HepG2 (cell line): Measurements from ENCODE around the gene CUL1. TPM values are rescaled to one million over a fixed set of nuclear protein-coding genes. Genes with fewer than 3 reads are reported as not detected.
A peak's percentile ranks its signal among the peaks of the same experiment; 100 is the strongest.

Source experiments
- FOXJ3 ChIP-seq: sonication (generic); formaldehyde crosslinking; IDR thresholded peaks from 2 replicates; pipeline ENCODE4 v1.4.0; 2020; ENCODE audit warnings: missing genetic modification reagents, mild to moderate bottlenecking, borderline replicate concordance
- FOXO1 ChIP-seq: sonication (generic); formaldehyde crosslinking; IDR thresholded peaks from 2 replicates; pipeline ENCODE4 v1.4.0; 2020; ENCODE audit warnings: missing genetic modification reagents
- GZF1 ChIP-seq: sonication (generic); formaldehyde crosslinking; IDR thresholded peaks from 2 replicates; pipeline ENCODE4 v1.5.1; 2020; ENCODE audit warnings: mild to moderate bottlenecking, missing genetic modification reagents
- MTA1 ChIP-seq: sonication (generic); formaldehyde crosslinking; IDR thresholded peaks from 2 replicates; pipeline ENCODE4 v1.4.0; 2020; ENCODE audit warnings: missing genetic modification reagents, mild to moderate bottlenecking, borderline replicate concordance
- MXD4 ChIP-seq: IDR thresholded peaks from 2 replicates; pipeline ENCODE4 v1.6.1; 2016; ENCODE audit warnings: mild to moderate bottlenecking, missing biosample characterization, missing genetic modification reagents
- NFYB ChIP-seq: sonication (generic); formaldehyde crosslinking; IDR thresholded peaks from 2 replicates; pipeline ENCODE4 v1.4.0; 2020; ENCODE audit warnings: missing genetic modification reagents
- RFX3 ChIP-seq: IDR thresholded peaks from 2 replicates; pipeline ENCODE4 v1.6.1; 2016; ENCODE audit warnings: missing biosample characterization, missing genetic modification reagents
- SCMH1 ChIP-seq: sonication (generic); formaldehyde crosslinking; IDR thresholded peaks from 2 replicates; pipeline ENCODE4 v1.9.0; 2021; ENCODE audit warnings: missing genetic modification reagents, mild to moderate bottlenecking, borderline replicate concordance
- TBP ChIP-seq: sonication (generic); formaldehyde crosslinking; IDR thresholded peaks from 2 replicates; pipeline ENCODE4 v1.5.0; 2020; ENCODE audit warnings: missing genetic modification reagents
- ZNF891 ChIP-seq: sonication (generic); formaldehyde crosslinking; IDR thresholded peaks from 2 replicates; pipeline ENCODE4 v1.5.0; 2020; ENCODE audit warnings: mild to moderate bottlenecking, missing genetic modification reagents
- ZSCAN20 ChIP-seq: sonication (generic); formaldehyde crosslinking; IDR thresholded peaks from 2 replicates; pipeline ENCODE4 v1.4.0; 2020; ENCODE audit warnings: missing genetic modification reagents, mild to moderate bottlenecking, borderline replicate concordance
- polyA plus RNA-seq, 8 experiments: library from polyadenylated mRNA; depleted of rRNA in 3 of 8; stranded (reverse) in 7 of 8; unstranded in 1 of 8; fragments of >200 nt; fragmentation: Illumina TruSeq in 4 of 8; extraction: Trizol in 4 of 8; gene quantifications; 2 replicates each; pipeline versions ENCODE4 v1.2.1 to v1.2.3, GENCODE V29; 2011 to 2016; ENCODE audit warnings: low read depth in 4 of 8, missing spikeins in 1 of 8, mixed read lengths in 1 of 8; ENCODE audit not compliant: insufficient read depth in 1 of 8
- total RNA-seq, 5 experiments: library from RNA; depleted of rRNA; stranded (reverse); fragments of >200 nt; fragmentation: Illumina TruSeq; extraction: Trizol; gene quantifications; 2 replicates each; pipeline ENCODE4 v1.2.3, GENCODE V29; 2016; ENCODE audit warnings: low read depth in 1 of 5
- TF ChIP-seq, protein P1 (sequence below): IDR thresholded peaks from 2 replicates; pipeline ENCODE4 v1.4.0; 2020; ENCODE audit warnings: mild to moderate bottlenecking, missing genetic modification reagents
- TF ChIP-seq, protein P2 (sequence below): sonication (generic); formaldehyde crosslinking; IDR thresholded peaks from 2 replicates; pipeline ENCODE4 v1.8.1; 2023; ENCODE audit warnings: missing genetic modification reagents, mild to moderate bottlenecking, borderline replicate concordance
- TF ChIP-seq, protein P3 (sequence below): sonication (generic); formaldehyde crosslinking; IDR thresholded peaks from 2 replicates; pipeline ENCODE4 v1.9.0; 2021; ENCODE audit warnings: missing genetic modification reagents, borderline replicate concordance
- TF ChIP-seq, protein P4 (sequence below): sonication (generic); formaldehyde crosslinking; conservative IDR thresholded peaks from 2 replicates; pipeline ENCODE4 v1.8.0; 2022; ENCODE audit warnings: missing genetic modification reagents
- TF ChIP-seq, protein P5 (sequence below): IDR thresholded peaks from 2 replicates; pipeline ENCODE4 v1.6.1; 2016; ENCODE audit warnings: missing compliant biosample characterization, missing genetic modification reagents, borderline replicate concordance

Gene CUL1
- total and polyA plus RNA-seq, 2 of the 13 experiments (the other 11 are each of a cell fraction or from before 2014, with no cell fraction given), result 30.1 to 45.9 TPM

DNA sequence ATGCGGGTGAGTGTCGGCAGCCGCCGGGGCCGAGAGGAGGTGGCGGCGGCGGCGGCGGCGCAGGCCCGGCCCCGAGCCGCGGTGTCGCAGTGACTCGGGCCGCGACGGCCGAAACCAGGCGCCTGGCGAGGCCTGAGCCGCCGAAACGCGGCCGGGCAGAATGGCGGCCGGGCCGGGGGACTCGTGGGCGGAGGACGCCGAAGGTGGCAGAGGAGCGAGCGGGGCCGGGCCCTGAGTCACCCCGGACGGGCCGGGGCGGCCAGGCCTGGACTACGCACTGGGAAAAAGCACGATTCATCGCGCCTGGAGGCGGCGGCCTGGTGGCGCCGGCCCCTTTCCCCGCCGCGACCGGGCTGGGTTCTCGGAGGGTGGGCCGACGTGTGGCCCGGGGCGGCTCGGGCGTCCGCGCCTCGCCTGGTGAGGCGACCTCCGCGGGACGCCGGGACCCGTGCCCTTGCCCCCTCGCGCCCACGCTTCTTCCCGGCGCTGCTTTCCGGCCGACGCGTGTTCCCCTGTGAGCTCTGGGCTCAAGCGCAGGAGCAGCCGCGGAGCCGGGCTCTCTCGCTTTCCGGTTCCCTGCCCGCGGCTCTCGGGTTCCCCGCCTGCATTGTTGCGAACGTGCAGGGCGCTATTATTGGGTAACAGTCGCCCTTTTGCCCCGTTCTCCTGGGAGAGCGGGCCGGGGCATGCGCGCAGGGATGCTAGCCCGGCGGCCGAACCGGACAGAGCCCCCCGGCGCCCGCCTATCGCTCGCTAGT, 500 bp downstream of the CUL1 start (continued):
- TF ChIP-seq, protein P1, sequence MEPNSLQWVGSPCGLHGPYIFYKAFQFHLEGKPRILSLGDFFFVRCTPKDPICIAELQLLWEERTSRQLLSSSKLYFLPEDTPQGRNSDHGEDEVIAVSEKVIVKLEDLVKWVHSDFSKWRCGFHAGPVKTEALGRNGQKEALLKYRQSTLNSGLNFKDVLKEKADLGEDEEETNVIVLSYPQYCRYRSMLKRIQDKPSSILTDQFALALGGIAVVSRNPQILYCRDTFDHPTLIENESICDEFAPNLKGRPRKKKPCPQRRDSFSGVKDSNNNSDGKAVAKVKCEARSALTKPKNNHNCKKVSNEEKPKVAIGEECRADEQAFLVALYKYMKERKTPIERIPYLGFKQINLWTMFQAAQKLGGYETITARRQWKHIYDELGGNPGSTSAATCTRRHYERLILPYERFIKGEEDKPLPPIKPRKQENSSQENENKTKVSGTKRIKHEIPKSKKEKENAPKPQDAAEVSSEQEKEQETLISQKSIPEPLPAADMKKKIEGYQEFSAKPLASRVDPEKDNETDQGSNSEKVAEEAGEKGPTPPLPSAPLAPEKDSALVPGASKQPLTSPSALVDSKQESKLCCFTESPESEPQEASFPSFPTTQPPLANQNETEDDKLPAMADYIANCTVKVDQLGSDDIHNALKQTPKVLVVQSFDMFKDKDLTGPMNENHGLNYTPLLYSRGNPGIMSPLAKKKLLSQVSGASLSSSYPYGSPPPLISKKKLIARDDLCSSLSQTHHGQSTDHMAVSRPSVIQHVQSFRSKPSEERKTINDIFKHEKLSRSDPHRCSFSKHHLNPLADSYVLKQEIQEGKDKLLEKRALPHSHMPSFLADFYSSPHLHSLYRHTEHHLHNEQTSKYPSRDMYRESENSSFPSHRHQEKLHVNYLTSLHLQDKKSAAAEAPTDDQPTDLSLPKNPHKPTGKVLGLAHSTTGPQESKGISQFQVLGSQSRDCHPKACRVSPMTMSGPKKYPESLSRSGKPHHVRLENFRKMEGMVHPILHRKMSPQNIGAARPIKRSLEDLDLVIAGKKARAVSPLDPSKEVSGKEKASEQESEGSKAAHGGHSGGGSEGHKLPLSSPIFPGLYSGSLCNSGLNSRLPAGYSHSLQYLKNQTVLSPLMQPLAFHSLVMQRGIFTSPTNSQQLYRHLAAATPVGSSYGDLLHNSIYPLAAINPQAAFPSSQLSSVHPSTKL (CRISPR knock-in tag), result no peak
- TF ChIP-seq, protein P2, sequence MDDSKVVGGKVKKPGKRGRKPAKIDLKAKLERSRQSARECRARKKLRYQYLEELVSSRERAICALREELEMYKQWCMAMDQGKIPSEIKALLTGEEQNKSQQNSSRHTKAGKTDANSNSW (CRISPR knock-in tag), result peak; percentile 62
- TF ChIP-seq SCMH1 (CRISPR knock-in tag), result no peak
- no peak for TF ChIP-seq GZF1
- 0 out of 2 replicates have a peak, but pooled peaks have one; percentile 59 for TF ChIP-seq ZNF891 (CRISPR knock-in tag)
- TF ChIP-seq MTA1 (CRISPR knock-in tag), result no peak
- TF ChIP-seq, protein P3, sequence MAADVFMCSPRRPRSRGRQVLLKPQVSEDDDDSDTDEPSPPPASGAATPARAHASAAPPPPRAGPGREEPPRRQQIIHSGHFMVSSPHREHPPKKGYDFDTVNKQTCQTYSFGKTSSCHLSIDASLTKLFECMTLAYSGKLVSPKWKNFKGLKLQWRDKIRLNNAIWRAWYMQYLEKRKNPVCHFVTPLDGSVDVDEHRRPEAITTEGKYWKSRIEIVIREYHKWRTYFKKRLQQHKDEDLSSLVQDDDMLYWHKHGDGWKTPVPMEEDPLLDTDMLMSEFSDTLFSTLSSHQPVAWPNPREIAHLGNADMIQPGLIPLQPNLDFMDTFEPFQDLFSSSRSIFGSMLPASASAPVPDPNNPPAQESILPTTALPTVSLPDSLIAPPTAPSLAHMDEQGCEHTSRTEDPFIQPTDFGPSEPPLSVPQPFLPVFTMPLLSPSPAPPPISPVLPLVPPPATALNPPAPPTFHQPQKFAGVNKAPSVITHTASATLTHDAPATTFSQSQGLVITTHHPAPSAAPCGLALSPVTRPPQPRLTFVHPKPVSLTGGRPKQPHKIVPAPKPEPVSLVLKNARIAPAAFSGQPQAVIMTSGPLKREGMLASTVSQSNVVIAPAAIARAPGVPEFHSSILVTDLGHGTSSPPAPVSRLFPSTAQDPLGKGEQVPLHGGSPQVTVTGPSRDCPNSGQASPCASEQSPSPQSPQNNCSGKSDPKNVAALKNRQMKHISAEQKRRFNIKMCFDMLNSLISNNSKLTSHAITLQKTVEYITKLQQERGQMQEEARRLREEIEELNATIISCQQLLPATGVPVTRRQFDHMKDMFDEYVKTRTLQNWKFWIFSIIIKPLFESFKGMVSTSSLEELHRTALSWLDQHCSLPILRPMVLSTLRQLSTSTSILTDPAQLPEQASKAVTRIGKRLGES, result no peak; the same call in 1 of the 2 replicates
- TF ChIP-seq, protein P4, sequence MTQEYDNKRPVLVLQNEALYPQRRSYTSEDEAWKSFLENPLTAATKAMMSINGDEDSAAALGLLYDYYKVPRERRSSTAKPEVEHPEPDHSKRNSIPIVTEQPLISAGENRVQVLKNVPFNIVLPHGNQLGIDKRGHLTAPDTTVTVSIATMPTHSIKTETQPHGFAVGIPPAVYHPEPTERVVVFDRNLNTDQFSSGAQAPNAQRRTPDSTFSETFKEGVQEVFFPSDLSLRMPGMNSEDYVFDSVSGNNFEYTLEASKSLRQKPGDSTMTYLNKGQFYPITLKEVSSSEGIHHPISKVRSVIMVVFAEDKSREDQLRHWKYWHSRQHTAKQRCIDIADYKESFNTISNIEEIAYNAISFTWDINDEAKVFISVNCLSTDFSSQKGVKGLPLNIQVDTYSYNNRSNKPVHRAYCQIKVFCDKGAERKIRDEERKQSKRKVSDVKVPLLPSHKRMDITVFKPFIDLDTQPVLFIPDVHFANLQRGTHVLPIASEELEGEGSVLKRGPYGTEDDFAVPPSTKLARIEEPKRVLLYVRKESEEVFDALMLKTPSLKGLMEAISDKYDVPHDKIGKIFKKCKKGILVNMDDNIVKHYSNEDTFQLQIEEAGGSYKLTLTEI (CRISPR knock-in tag), result no peak
- no peak for TF ChIP-seq RFX3 (CRISPR knock-in tag)
- no peak for TF ChIP-seq FOXJ3 (CRISPR knock-in tag)
- no peak; the same call in 1 of the 2 replicates for TF ChIP-seq FOXO1 (CRISPR knock-in tag)
- TF ChIP-seq NFYB (CRISPR knock-in tag), result peak; percentile 34; the same call in 1 of the 2 replicates
- TF ChIP-seq, protein P5, sequence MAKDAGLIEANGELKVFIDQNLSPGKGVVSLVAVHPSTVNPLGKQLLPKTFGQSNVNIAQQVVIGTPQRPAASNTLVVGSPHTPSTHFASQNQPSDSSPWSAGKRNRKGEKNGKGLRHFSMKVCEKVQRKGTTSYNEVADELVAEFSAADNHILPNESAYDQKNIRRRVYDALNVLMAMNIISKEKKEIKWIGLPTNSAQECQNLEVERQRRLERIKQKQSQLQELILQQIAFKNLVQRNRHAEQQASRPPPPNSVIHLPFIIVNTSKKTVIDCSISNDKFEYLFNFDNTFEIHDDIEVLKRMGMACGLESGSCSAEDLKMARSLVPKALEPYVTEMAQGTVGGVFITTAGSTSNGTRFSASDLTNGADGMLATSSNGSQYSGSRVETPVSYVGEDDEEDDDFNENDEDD (CRISPR knock-in tag), result peak; percentile 59; the same call in 1 of the 2 replicates
- peak; percentile 65; the same call in 1 of the 2 replicates for TF ChIP-seq ZSCAN20 (CRISPR knock-in tag)
- TF ChIP-seq MXD4 (CRISPR knock-in tag), result 0 out of 2 replicates have a peak, but pooled peaks have one; percentile 6
- TF ChIP-seq TBP (CRISPR knock-in tag), result no peak
